Measurements from ENCODE around the gene ERAL1. TPM values are rescaled to one million over a fixed set of nuclear protein-coding genes. Genes with fewer than 3 reads are reported as not detected.

The ERAL1 gene
- total RNA-seq, 1 donor from 2014 or later: 38.5 TPM

- no peaks in the 10 kb centered on the region for H3K27me3 Mint-ChIP-seq (ENCODE audit: unreplicated experiment)
- H3K27ac Mint-ChIP-seq (ENCODE audit: unreplicated experiment): no peak overlapping the region
- H3K4me1 Mint-ChIP-seq (ENCODE audit: unreplicated experiment): peaks cover 11% of the 10 kb centered on the region
- no peak for TF ChIP-seq CTCF (IDR thresholded peaks at IDR 0.05)
- DNase-seq (ENCODE audit: extremely low spot score, unreplicated experiment): no peak
- H3K36me3 Mint-ChIP-seq (ENCODE audit: unreplicated experiment): peaks cover 19% of the 10 kb centered on the region
- H3K4me3 Mint-ChIP-seq (ENCODE audit: unreplicated experiment): no peak overlapping the region
- H3K9me3 Mint-ChIP-seq (ENCODE audit: unreplicated experiment): no peaks in the 10 kb centered on the region
Measured at GRCh38 chr17:28857905-28858800, 3.3 kb downstream of the ERAL1 start.

- peaks cover 19% of the 10 kb centered on the region for H3K36me3 Mint-ChIP-seq (ENCODE audit: unreplicated experiment)
- no peak overlapping the region for H3K27ac Mint-ChIP-seq (ENCODE audit: unreplicated experiment)
- no peaks in the 10 kb centered on the region for H3K27me3 Mint-ChIP-seq (ENCODE audit: unreplicated experiment)
- no peak for DNase-seq (ENCODE audit: extremely low spot score, unreplicated experiment)
- no peaks in the 10 kb centered on the region for H3K9me3 Mint-ChIP-seq (ENCODE audit: unreplicated experiment)
- peaks cover 11% of the 10 kb centered on the region for H3K4me1 Mint-ChIP-seq (ENCODE audit: unreplicated experiment)
- H3K4me3 Mint-ChIP-seq (ENCODE audit: unreplicated experiment): no peak overlapping the region
- no peak for TF ChIP-seq CTCF (IDR thresholded peaks at IDR 0.05)
Measured at GRCh38 chr17:28858801-28859355, 4.1 kb downstream of the ERAL1 start.

- peaks cover 8% of the 10 kb centered on the region for H3K4me1 Mint-ChIP-seq (ENCODE audit: unreplicated experiment)
- H3K4me3 Mint-ChIP-seq (ENCODE audit: unreplicated experiment): no peak overlapping the region
- no peak overlapping the region for H3K27ac Mint-ChIP-seq (ENCODE audit: unreplicated experiment)
- DNase-seq (ENCODE audit: extremely low spot score, unreplicated experiment): no peak
- no peak for TF ChIP-seq CTCF (IDR thresholded peaks at IDR 0.05)
- H3K9me3 Mint-ChIP-seq (ENCODE audit: unreplicated experiment): no peaks in the 10 kb centered on the region
- no peaks in the 10 kb centered on the region for H3K27me3 Mint-ChIP-seq (ENCODE audit: unreplicated experiment)
- H3K36me3 Mint-ChIP-seq (ENCODE audit: unreplicated experiment): peaks cover 19% of the 10 kb centered on the region
Measured at GRCh38 chr17:28860363-28860808, 5.6 kb downstream of the ERAL1 start.

- Mint-ChIP-seq H3K27me3 (ENCODE audit: unreplicated experiment) (no peaks in the 10 kb centered on the region), H3K36me3 (ENCODE audit: unreplicated experiment) (peaks cover 17% of the 10 kb centered on the region), H3K27ac (ENCODE audit: unreplicated experiment) (no peak overlapping the region), H3K4me1 (ENCODE audit: unreplicated experiment) (peaks cover 9% of the 10 kb centered on the region), H3K9me3 (ENCODE audit: unreplicated experiment) (no peaks in the 10 kb centered on the region), H3K4me3 (ENCODE audit: unreplicated experiment) (no peak overlapping the region)
- no peak for DNase-seq (ENCODE audit: extremely low spot score, unreplicated experiment)
- no peak for TF ChIP-seq CTCF (IDR thresholded peaks at IDR 0.05)
Measured at GRCh38 chr17:28861393-28862203, 6.8 kb downstream of the ERAL1 start.
